K562 (cell line): ENCODE results near the gene TBXA2R. TPM values are rescaled to one million over a fixed set of nuclear protein-coding genes. Genes with fewer than 3 reads are reported as not detected.

ENCODE experiments used
- ATAC-seq: fragments of 200-7000 bp; cut with Tn5 transposase; 3 replicates; pipeline ENCODE4 v1.9.1; 2020; ENCODE audit warnings: moderate library complexity
- BruUV-seq: library from RNA; stranded (reverse); fragments of 400-500 nt; replicated peaks from 2 replicates; lab custom pipeline; 2021; lab: Mats Ljungman, UMichigan
- CTCF ChIA-PET: fragments of 300-600 bp; formaldehyde crosslinking; extraction: SDS; loops from one replicate; lab custom pipeline; 2021; ENCODE audit warnings: low intra/inter-chr PET ratio; lab: Yijun Ruan, JAX
- POLR2A ChIA-PET: fragments of 300-600, 350-650 bp; sonication (Branson Sonifier 250); formaldehyde crosslinking; extraction: SDS; loops from one replicate; lab custom pipeline; 2021; ENCODE audit warnings: antibody characterized with exemption, inconsistent platforms; lab: Yijun Ruan, JAX
- DNase-seq, 4 experiments: peaks; one replicate each; pipeline versions ENCODE4 v3.0.0 to v3.0.0-alpha.2; 2011 to 2018; ENCODE audit warnings: low spot score in 3 of 4, mixed read lengths in 3 of 4; ENCODE audit errors: extremely low read depth in 1 of 4
- FAIRE-seq: peaks from 2 replicates; lab custom pipeline; 2011; peaks lifted over from hg19 to GRCh38; lab: Jason Lieb, UNC
- H2AFZ ChIP-seq: 2 replicates; pipeline ENCODE4 v1.6.0; 2011; ENCODE audit warnings: low read depth, low read length, control low read depth, inconsistent platforms
- H3K27ac ChIP-seq: fragments of 200-600 bp; 3 replicates; pipeline ENCODE4 v1.8.0; 2011; ENCODE audit warnings: low read depth, mild to moderate bottlenecking, control low read depth, inconsistent platforms, low read length, moderate library complexity, mixed read lengths; ENCODE audit errors: extremely low read depth
- H3K27me3 ChIP-seq, 2 experiments: fragments of 300-600 bp in 1 of 2; 2 replicates in 1 of 2; 3 replicates in 1 of 2; pipeline versions ENCODE4 v1.6.0 to v1.8.0; 2011; ENCODE audit warnings: inconsistent platforms in 2 of 2, low read length in 2 of 2, mild to moderate bottlenecking in 1 of 2, mixed read lengths in 1 of 2, moderate library complexity in 1 of 2; ENCODE audit not compliant: control insufficient read depth in 2 of 2, insufficient read depth in 2 of 2
- H3K36me3 ChIP-seq: fragments of 300-600 bp; 3 replicates; pipeline ENCODE4 v1.8.0; 2011; ENCODE audit warnings: mild to moderate bottlenecking, low read length, inconsistent platforms; ENCODE audit not compliant: control insufficient read depth, insufficient read depth
- H3K4me1 ChIP-seq, 2 experiments: fragments of 200-600 bp in 1 of 2; replicated peaks in 1 of 2; 2 replicates in 1 of 2; 3 replicates in 1 of 2; pipeline versions ENCODE4 v1.5.1 to v1.8.0; 2011; ENCODE audit warnings: inconsistent platforms in 2 of 2, low read length in 2 of 2, mild to moderate bottlenecking in 1 of 2, mixed read lengths in 1 of 2, moderate library complexity in 1 of 2; ENCODE audit not compliant: control insufficient read depth in 2 of 2, insufficient read depth in 2 of 2
- H3K4me2 ChIP-seq: 2 replicates; pipeline ENCODE4 v1.6.1; 2011; ENCODE audit warnings: low read length, control low read depth, inconsistent platforms, mixed read lengths; ENCODE audit not compliant: insufficient read depth
- H3K4me3 ChIP-seq: fragments of 200-600 bp; sonication (generic), shearing (Covaris generic); 2 replicates; pipeline ENCODE4 v1.5.1; 2016; ENCODE audit warnings: control low read depth, inconsistent platforms
- H3K79me2 ChIP-seq: fragments of 200-600 bp; 3 replicates; pipeline ENCODE4 v1.8.0; 2011; ENCODE audit warnings: low read length, inconsistent platforms; ENCODE audit not compliant: control insufficient read depth, insufficient read depth
- H3K9ac ChIP-seq, 2 experiments: 2 replicates each; pipeline versions ENCODE4 v1.6.0 to v1.6.1; 2011; ENCODE audit warnings: low read depth in 2 of 2, low read length in 2 of 2, control low read depth in 1 of 2, inconsistent platforms in 1 of 2, mild to moderate bottlenecking in 1 of 2, mixed read lengths in 1 of 2; ENCODE audit not compliant: insufficient read depth in 1 of 2
- H3K9me1 ChIP-seq: one replicate; pipeline ENCODE4 v1.6.0; 2011; ENCODE audit warnings: inconsistent platforms, mild to moderate bottlenecking, low read length, moderate library complexity; ENCODE audit not compliant: control insufficient read depth, insufficient read depth
- H3K9me3 ChIP-seq: replicated peaks from 2 replicates; pipeline ENCODE4 v1.5.1; 2011; ENCODE audit warnings: low read depth, low read length, inconsistent platforms; ENCODE audit not compliant: control insufficient read depth, insufficient read depth
- H4K20me1 ChIP-seq: replicated peaks from 2 replicates; pipeline ENCODE4 v1.6.1; 2011; ENCODE audit warnings: low read length, inconsistent platforms, mixed read lengths; ENCODE audit not compliant: control insufficient read depth, insufficient read depth
- CAMTA2 ChIP-seq: fragments of 250-450 bp; sonication (Bioruptor Pico); conservative IDR thresholded peaks from 2 replicates; pipeline ENCODE4 v1.5.1; 2022
- CGGBP1 ChIP-seq: fragments of 250-450 bp; sonication (Bioruptor Pico); IDR thresholded peaks from 2 replicates; pipeline ENCODE4 v1.9.0; 2021; ENCODE audit warnings: mild to moderate bottlenecking
- CHD2 ChIP-seq: IDR thresholded peaks from 2 replicates; pipeline ENCODE4 v1.6.1; 2011; ENCODE audit warnings: low read depth, low read length
- E2F8 ChIP-seq: fragments of 450-650 bp; IDR thresholded peaks from 2 replicates; pipeline ENCODE4 v1.7.1; 2018; ENCODE audit warnings: mild to moderate bottlenecking, low read depth; ENCODE audit not compliant: partially characterized antibody
- ETS2 ChIP-seq: IDR thresholded peaks from 2 replicates; pipeline ENCODE4 v1.6.1; 2016; ENCODE audit warnings: borderline replicate concordance, missing genetic modification characterization, mild to moderate bottlenecking, moderate library complexity, missing compliant biosample characterization; ENCODE audit not compliant: poor library complexity, severe bottlenecking
- HDAC8 ChIP-seq: fragments of 450-650 bp; IDR thresholded peaks from 2 replicates; pipeline ENCODE4 v1.6.1; 2016; ENCODE audit warnings: mild to moderate bottlenecking, missing genetic modification characterization, moderate library complexity, missing compliant biosample characterization
- NR0B1 ChIP-seq: fragments of 450-650 bp; IDR thresholded peaks from one replicate; pipeline ENCODE4 v1.6.1; 2018; ENCODE audit warnings: mild to moderate bottlenecking, moderate library complexity; ENCODE audit not compliant: partially characterized antibody
- NR2C2 ChIP-seq, 2 experiments: fragments of 200-800 bp in 1 of 2; sonication (Bioruptor generic) in 1 of 2; sonication (generic) in 1 of 2; formaldehyde crosslinking in 1 of 2; IDR thresholded peaks; 2 replicates each; pipeline versions ENCODE4 v1.6.1 to v1.8.0; 2016 to 2022; ENCODE audit warnings: mild to moderate bottlenecking in 1 of 2, missing compliant biosample characterization in 1 of 2, missing genetic modification characterization in 1 of 2, missing genetic modification reagents in 1 of 2
- STAT5A ChIP-seq: IDR thresholded peaks from 2 replicates; pipeline ENCODE4 v1.6.1; 2012; ENCODE audit warnings: low read length, inconsistent platforms, borderline replicate concordance
- TRIM25 ChIP-seq: fragments of 450-650 bp; IDR thresholded peaks from 2 replicates; pipeline ENCODE4 v1.7.0; 2016; ENCODE audit warnings: borderline replicate concordance
- ZNF212 ChIP-seq: fragments of 450-650 bp; formaldehyde crosslinking; IDR thresholded peaks from 2 replicates; pipeline ENCODE4 v1.4.0; 2020; ENCODE audit warnings: mild to moderate bottlenecking
- ZNF217 ChIP-seq: sonication (generic); formaldehyde crosslinking; IDR thresholded peaks from 2 replicates; pipeline ENCODE4 v1.8.0; 2022; ENCODE audit warnings: mild to moderate bottlenecking, missing genetic modification reagents
- ZNF280B ChIP-seq: fragments of 250-450 bp; sonication (Bioruptor Pico); IDR thresholded peaks from 2 replicates; pipeline ENCODE4 v1.5.1; 2021; ENCODE audit warnings: mild to moderate bottlenecking
- WGBS: fragments of 100-300 bp; shearing (Covaris generic); methylation state at CpG from one replicate; pipeline ENCODE4 v1.1.6; 2016; ENCODE audit warnings: low coverage, mixed read lengths; ENCODE audit not compliant: insufficient coverage; ENCODE audit errors: missing lambda C conversion rate; 5-methylcytosine and 5-hydroxymethylcytosine counted together
- in situ Hi-C: fragments of 300-500 bp; cut with MboI; formaldehyde crosslinking; loops from 4 replicates; pipeline ENCODE4 v1.15.0; 2018; ENCODE audit warnings: inconsistent platforms, mixed read lengths
- intact Hi-C: fragments of 100-400 bp; cut with micrococcal nuclease; formaldehyde crosslinking; loops from 2 replicates; pipeline ENCODE4 v1.14.2; 2022
- polyA plus RNA-seq, 8 experiments: library from polyadenylated mRNA; depleted of rRNA in 4 of 8; stranded (reverse) in 5 of 8; unstranded in 3 of 8; fragments of >200 nt; fragmentation: Nextera tagmentation in 2 of 8; fragmentation: Illumina TruSeq in 1 of 8; extraction: Ambion mirVana in 2 of 8; extraction: Trizol in 1 of 8; gene quantifications; 2 replicates each; pipeline versions ENCODE4 v1.2.1 to v1.2.3, GENCODE V29; 2011 to 2014; ENCODE audit warnings: inconsistent platforms in 1 of 8, missing spikeins in 1 of 8
- total RNA-seq, 7 experiments: library from RNA; depleted of rRNA in 6 of 7; stranded (reverse); fragments of >200 nt in 6 of 7; fragmentation: Illumina TruSeq in 2 of 7; extraction: Trizol in 2 of 7; gene quantifications; 2 replicates each; pipeline versions ENCODE4 v1.2.1 to v1.2.3, GENCODE V29; 2011 to 2021; ENCODE audit warnings: low replicate concordance in 1 of 7

TBXA2R gene
- total and polyA plus RNA-seq, 9 of the 15 experiments (the other 6 are each of a cell fraction or from before 2014, with no cell fraction given) = 1.5 to 24.0 (median 2.8) TPM

GRCh38 chr19:3590991-3591659 is 15.6 kb downstream of the TBXA2R start:
- no peak overlapping the region for H3K27ac ChIP-seq
- no peaks in the 10 kb centered on the region for H3K9me1 ChIP-seq
- peaks cover 3% of the 10 kb centered on the region; the same call in 1 of the 3 replicates for H3K36me3 ChIP-seq
- H3K9me3 ChIP-seq = peaks cover 14% of the 10 kb centered on the region
- no peak overlapping the region for H3K4me2 ChIP-seq
- DNase-seq (no peak), FAIRE-seq (no peak), ATAC-seq (no peak)
- H3K4me3 ChIP-seq = no peak overlapping the region
- ChIA-PET CTCF (no interaction called here), POLR2A (interaction anchor here (0.6 to 3.1 kb wide), 11 partner anchors 8 to 83 kb away, joined by 3 to 29 read pairs (median 4); partner anchors contain the start of gene TBXA2R)
- BruUV-seq = no TSS peak
- H2AFZ ChIP-seq = no peak overlapping the region
- H3K4me1 ChIP-seq = peaks cover 0 to 23% of the 10 kb centered on the region in 2 experiments; a peak in 2 of 5 replicates
- 52% methylated on average over 8 of the region's 8 CpGs for WGBS
- no peak overlapping the region for H3K9ac ChIP-seq
- H3K79me2 ChIP-seq = no peaks in the 10 kb centered on the region
- intact Hi-C loops = no loop called here
- H4K20me1 ChIP-seq = no peaks in the 10 kb centered on the region
- no peaks in the 10 kb centered on the region for H3K27me3 ChIP-seq
- in situ Hi-C loops = no loop called here
- no peak for TF ChIP-seq NR2C2 (CRISPR knock-in tag; IDR thresholded peaks at IDR 0.05)
- no peak for TF ChIP-seq NR2C2 (tag; IDR thresholded peaks at IDR 0.05)
- no peak for TF ChIP-seq ZNF212 (CRISPR knock-in tag)
- TF ChIP-seq CAMTA2 (CRISPR knock-in tag) = no peak
- no peak for TF ChIP-seq HDAC8 (tag)
- no peak for TF ChIP-seq CHD2
- TF ChIP-seq NR0B1 = no peak
- TF ChIP-seq CGGBP1 (CRISPR knock-in tag) = no peak
- TF ChIP-seq TRIM25 = no peak
- peak; percentile 39 for TF ChIP-seq E2F8
- TF ChIP-seq ZNF280B (CRISPR knock-in tag) = no peak
- TF ChIP-seq STAT5A = 0 out of 2 replicates have a peak, but pooled peaks have one; percentile 7
- no peak for TF ChIP-seq ZNF217 (CRISPR knock-in tag)
- TF ChIP-seq ETS2 (tag) = no peak
